NCI-H2171 treated with DMSO at 0.1 percent for 48 hours (cell line): Measurements from ENCODE around the gene PTPN14.

Experiments
- DNase-seq: peaks from one replicate; lab custom pipeline; 2025; lab: John Stamatoyannopoulos, UW

Gene PTPN14

GRCh38 chr1:214305164-214305751, 246.1 kb downstream of the PTPN14 start:
- no peak for DNase-seq

GRCh38 chr1:214303141-214303930, 248.1 kb downstream of the PTPN14 start:
- no peak for DNase-seq

- DNase-seq = no peak
Measured at GRCh38 chr1:214301526-214301925, 249.9 kb downstream of the PTPN14 start.

- no peak for DNase-seq
Measured at GRCh38 chr1:214300149-214300780, 251.1 kb downstream of the PTPN14 start.
